CD14-positive monocyte (primary cell): ENCODE measurements around the gene C7. TPM values are rescaled to one million over a fixed set of nuclear protein-coding genes. Genes with fewer than 3 reads are reported as not detected.

Experiments
- DNase-seq, 3 donors: peaks; one replicate each; pipeline ENCODE4 v3.0.0-alpha.2; 2011 to 2022
- H2AFZ ChIP-seq: 2 replicates; pipeline ENCODE4 v1.6.0; 2012; ENCODE audit warnings: mild to moderate bottlenecking, low read depth, low read length, inconsistent platforms; ENCODE audit not compliant: insufficient read depth, poor library complexity, severe bottlenecking
- H3K27ac ChIP-seq, 2 donors: 1 replicate in 1 of 2; 2 replicates in 1 of 2; pipeline ENCODE4 v1.5.1; 2012 to 2013; ENCODE audit warnings: low read length in 2 of 2, control low read depth in 1 of 2, inconsistent platforms in 1 of 2, low read depth in 1 of 2, mild to moderate bottlenecking in 1 of 2
- H3K27me3 ChIP-seq, 2 donors: one replicate each; pipeline versions ENCODE4 v1.6.0 to v1.6.1; 2011 to 2013; ENCODE audit warnings: low read length in 2 of 2; ENCODE audit not compliant: control insufficient read depth in 2 of 2, insufficient read depth in 2 of 2
- H3K36me3 ChIP-seq, 2 donors: replicated peaks in 1 of 2; 1 replicate in 1 of 2; 2 replicates in 1 of 2; pipeline versions ENCODE4 v1.5.1 to v1.6.1; 2012 to 2013; ENCODE audit warnings: low read length in 2 of 2, control low read depth in 1 of 2, inconsistent platforms in 1 of 2, mild to moderate bottlenecking in 1 of 2; ENCODE audit not compliant: insufficient read depth in 2 of 2, control insufficient read depth in 1 of 2
- H3K4me1 ChIP-seq, 2 donors: 1 replicate in 1 of 2; 2 replicates in 1 of 2; pipeline versions ENCODE4 v1.5.1 to v1.6.1; 2012 to 2013; ENCODE audit warnings: low read length in 2 of 2, control low read depth in 1 of 2, inconsistent platforms in 1 of 2, mild to moderate bottlenecking in 1 of 2, moderate library complexity in 1 of 2; ENCODE audit not compliant: insufficient read depth in 2 of 2, control insufficient read depth in 1 of 2
- H3K4me2 ChIP-seq: replicated peaks from 2 replicates; pipeline ENCODE3; 2012; ENCODE audit warnings: low read length, moderate library complexity, mild to moderate bottlenecking; ENCODE audit not compliant: poor library complexity, severe bottlenecking; ENCODE audit errors: extremely low read depth
- H3K4me3 ChIP-seq, 3 experiments: fragments of 200-600 bp in 1 of 3; sonication (generic) in 1 of 3; replicated peaks in 1 of 3; 1 replicate in 2 of 3; 2 replicates in 1 of 3; pipeline ENCODE4 v1.5.1; 2011 to 2013; ENCODE audit warnings: low read length in 3 of 3, mild to moderate bottlenecking in 3 of 3, control low read depth in 2 of 3, low read depth in 2 of 3, inconsistent platforms in 1 of 3, moderate library complexity in 1 of 3
- H3K79me2 ChIP-seq: 2 replicates; pipeline ENCODE4 v1.6.0; 2012; ENCODE audit warnings: mild to moderate bottlenecking, control low read depth, inconsistent platforms, low read length, moderate library complexity; ENCODE audit not compliant: insufficient read depth
- H3K9ac ChIP-seq: 2 replicates; pipeline ENCODE4 v1.6.0; 2017; ENCODE audit warnings: low read length, mild to moderate bottlenecking; ENCODE audit not compliant: insufficient read depth, poor library complexity, severe bottlenecking
- H3K9me3 ChIP-seq, 2 donors: replicated peaks in 1 of 2; 1 replicate in 1 of 2; 2 replicates in 1 of 2; pipeline versions ENCODE4 v1.5.1 to v1.6.1; 2012 to 2013; ENCODE audit warnings: low read length in 2 of 2, control low read depth in 1 of 2; ENCODE audit not compliant: control insufficient read depth in 1 of 2, insufficient read depth in 1 of 2
- H4K20me1 ChIP-seq: 2 replicates; pipeline ENCODE4 v1.6.0; 2012; ENCODE audit warnings: mild to moderate bottlenecking, low read length, control low read depth, moderate library complexity; ENCODE audit not compliant: insufficient read depth
- H3K27ac Mint-ChIP-seq, 7 donors: one replicate each; pipeline ENCODE4 v1.8.0; 2020; ENCODE audit warnings: mild to moderate bottlenecking in 7 of 7, mixed read lengths in 7 of 7, moderate library complexity in 6 of 7, inconsistent platforms in 2 of 7
- H3K27me3 Mint-ChIP-seq, 3 donors: one replicate each; pipeline ENCODE4 v1.8.0; 2021 to 2022; ENCODE audit warnings: low read depth in 3 of 3, mild to moderate bottlenecking in 3 of 3, mixed read lengths in 3 of 3, moderate library complexity in 3 of 3, inconsistent platforms in 1 of 3
- H3K36me3 Mint-ChIP-seq, 2 donors: one replicate each; pipeline ENCODE4 v1.8.0; 2020; ENCODE audit warnings: mixed read lengths in 2 of 2, inconsistent platforms in 1 of 2, mild to moderate bottlenecking in 1 of 2
- H3K4me1 Mint-ChIP-seq: one replicate; pipeline ENCODE4 v1.8.0; 2020; ENCODE audit warnings: mild to moderate bottlenecking, mixed read lengths
- H3K4me3 Mint-ChIP-seq, 2 donors: one replicate each; pipeline ENCODE4 v1.8.0; 2020; ENCODE audit warnings: mild to moderate bottlenecking in 2 of 2, mixed read lengths in 2 of 2, moderate library complexity in 1 of 2
- H3K9me3 Mint-ChIP-seq, 7 donors: one replicate each; pipeline ENCODE4 v1.8.0; 2020 to 2022; ENCODE audit warnings: mixed read lengths in 7 of 7, mild to moderate bottlenecking in 6 of 7, moderate library complexity in 6 of 7, inconsistent platforms in 2 of 7
- WGBS: methylation state at CpG from one replicate; pipeline ENCODE4 v1.1.5; 2013; ENCODE audit warnings: missing lambda C conversion rate; ENCODE audit not compliant: insufficient coverage; 5-methylcytosine and 5-hydroxymethylcytosine counted together
- intact Hi-C, 2 donors: fragments of 100-400 bp; cut with micrococcal nuclease; formaldehyde crosslinking; loops; one replicate each; pipeline versions ENCODE4 v1.15.0 to v1.15.1; 2023
- polyA plus RNA-seq, 3 donors: library from polyadenylated mRNA; depleted of rRNA in 1 of 3; unstranded in 2 of 3; stranded (reverse) in 1 of 3; fragments of 300-500 nt in 2 of 3; fragments of >200 nt in 1 of 3; fragmentation: Illumina TruSeq in 2 of 3; gene quantifications; 1 replicate in 2 of 3; 2 replicates in 1 of 3; pipeline ENCODE4 v1.2.3, GENCODE V29; 2012 to 2021
- TF ChIP-seq, protein P1 (sequence below): fragments of 200-600 bp; IDR thresholded peaks from one replicate; pipeline ENCODE4 v1.8.0; 2022; ENCODE audit warnings: antibody characterized with exemption, mild to moderate bottlenecking

C7 gene
- polyA plus RNA-seq, 3 donors, result 0.12 TPM; not detected in 2

DNA sequence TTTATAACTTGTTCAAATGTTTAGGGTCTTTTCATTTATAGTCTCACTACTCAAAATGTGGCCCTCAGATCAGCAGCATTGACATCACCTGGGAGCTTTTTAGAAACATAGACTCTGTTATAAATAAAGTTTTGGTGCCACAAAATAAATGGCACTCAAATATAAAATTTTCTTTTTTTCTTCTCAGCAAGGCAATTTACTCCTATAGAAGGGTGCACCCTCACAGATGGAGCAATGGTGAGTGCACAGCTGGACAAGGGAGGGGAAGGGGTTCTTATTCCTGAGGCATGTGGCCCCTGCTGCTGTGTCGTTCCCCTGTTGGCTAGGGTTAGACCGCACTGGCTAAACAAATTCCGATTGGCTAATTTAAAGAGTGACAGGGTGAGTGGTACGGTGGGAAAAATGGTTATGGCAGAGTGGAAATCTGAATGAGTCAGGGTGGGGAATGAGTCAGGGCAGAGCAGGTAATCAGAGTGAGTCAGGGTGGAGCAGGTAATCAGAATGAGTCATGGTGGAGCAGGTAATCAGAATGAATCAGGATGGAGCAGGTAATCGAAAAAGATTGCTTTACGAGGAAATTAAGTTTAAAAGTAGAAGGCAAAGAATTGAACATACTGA, 31.8 kb upstream of the C7 start:
- Histone ChIP-seq H3K4me1 (no peaks in the 10 kb centered on the region), H3K9ac (no peak overlapping the region), H4K20me1 (no peaks in the 10 kb centered on the region), H3K9me3 (peaks cover 3 to 6% of the 10 kb centered on the region in 2 donors), H3K27ac (no peak overlapping the region), H3K4me2 (no peak overlapping the region), H2AFZ (no peak overlapping the region), H3K27me3 (no peaks in the 10 kb centered on the region), H3K79me2 (no peaks in the 10 kb centered on the region), H3K36me3 (no peaks in the 10 kb centered on the region), H3K4me3 (no peak overlapping the region)
- DNase-seq, result no peak
- Mint-ChIP-seq H3K4me1 (peaks cover 9% of the 10 kb centered on the region), H3K27me3 (peaks cover 0 to 5% (median 0%) of the 10 kb centered on the region in 3 donors), H3K36me3 (no peaks in the 10 kb centered on the region), H3K9me3 (peaks cover 3 to 16% (median 7%) of the 10 kb centered on the region in 7 donors), H3K4me3 (no peak overlapping the region), H3K27ac (no peak overlapping the region)
- WGBS, result 97% methylated on average over 4 of the region's 6 CpGs
- intact Hi-C loops, result loop anchor here in 1 of 2 donors (10.0 kb wide), 1 partner anchor 1163 kb away; no protein-coding TSS in a partner anchor
- TF ChIP-seq, protein P1, sequence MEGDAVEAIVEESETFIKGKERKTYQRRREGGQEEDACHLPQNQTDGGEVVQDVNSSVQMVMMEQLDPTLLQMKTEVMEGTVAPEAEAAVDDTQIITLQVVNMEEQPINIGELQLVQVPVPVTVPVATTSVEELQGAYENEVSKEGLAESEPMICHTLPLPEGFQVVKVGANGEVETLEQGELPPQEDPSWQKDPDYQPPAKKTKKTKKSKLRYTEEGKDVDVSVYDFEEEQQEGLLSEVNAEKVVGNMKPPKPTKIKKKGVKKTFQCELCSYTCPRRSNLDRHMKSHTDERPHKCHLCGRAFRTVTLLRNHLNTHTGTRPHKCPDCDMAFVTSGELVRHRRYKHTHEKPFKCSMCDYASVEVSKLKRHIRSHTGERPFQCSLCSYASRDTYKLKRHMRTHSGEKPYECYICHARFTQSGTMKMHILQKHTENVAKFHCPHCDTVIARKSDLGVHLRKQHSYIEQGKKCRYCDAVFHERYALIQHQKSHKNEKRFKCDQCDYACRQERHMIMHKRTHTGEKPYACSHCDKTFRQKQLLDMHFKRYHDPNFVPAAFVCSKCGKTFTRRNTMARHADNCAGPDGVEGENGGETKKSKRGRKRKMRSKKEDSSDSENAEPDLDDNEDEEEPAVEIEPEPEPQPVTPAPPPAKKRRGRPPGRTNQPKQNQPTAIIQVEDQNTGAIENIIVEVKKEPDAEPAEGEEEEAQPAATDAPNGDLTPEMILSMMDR, result no peak

DNA sequence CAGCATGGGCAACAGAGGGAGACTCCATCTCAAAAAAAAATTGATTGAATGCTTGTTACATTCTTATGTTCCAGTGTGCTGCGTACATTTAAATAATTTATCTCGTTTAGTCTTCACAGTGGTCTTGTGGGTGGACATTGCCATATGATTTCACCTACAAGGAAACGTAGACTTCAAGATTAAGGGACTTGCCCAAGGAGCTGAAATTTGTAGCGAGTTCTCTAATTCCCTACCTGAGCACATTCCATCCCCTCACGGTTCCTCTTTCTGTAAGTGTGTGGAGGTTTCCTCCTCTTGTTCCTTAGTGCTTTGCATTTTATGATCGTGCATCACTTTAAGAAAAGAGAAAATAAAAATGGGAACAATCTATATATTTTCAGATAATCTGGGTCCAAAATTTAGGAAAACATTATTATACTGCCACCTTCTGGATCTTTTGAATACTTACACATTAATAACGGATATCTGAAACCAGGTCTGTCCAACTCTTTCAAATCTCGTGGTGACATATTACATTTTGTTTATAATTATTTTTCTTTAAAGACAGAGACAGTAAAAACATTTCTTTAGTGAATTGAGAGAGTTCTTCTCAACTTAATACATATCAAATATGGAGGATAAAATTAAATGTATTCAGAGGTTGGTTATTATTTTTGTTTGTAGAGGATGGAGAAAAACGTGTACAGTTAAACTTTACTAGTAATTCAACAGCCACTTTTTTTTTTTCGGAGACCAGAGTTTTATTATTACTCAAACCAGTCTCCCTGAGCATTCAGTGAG, 29.9 kb upstream of the C7 start:
- Histone ChIP-seq H3K79me2 (no peaks in the 10 kb centered on the region), H2AFZ (no peak overlapping the region), H3K9me3 (peaks cover 3 to 6% of the 10 kb centered on the region in 2 donors), H3K27me3 (no peaks in the 10 kb centered on the region), H3K9ac (no peak overlapping the region), H3K27ac (no peak overlapping the region), H3K36me3 (no peaks in the 10 kb centered on the region), H4K20me1 (no peaks in the 10 kb centered on the region), H3K4me1 (no peaks in the 10 kb centered on the region), H3K4me2 (peak overlapping the region; percentile 4), H3K4me3 (no peak overlapping the region)
- Mint-ChIP-seq H3K27me3 (peaks cover 0 to 3% (median 0%) of the 10 kb centered on the region in 3 donors), H3K4me1 (peaks cover 3% of the 10 kb centered on the region), H3K9me3 (peaks cover 3 to 16% (median 7%) of the 10 kb centered on the region in 7 donors), H3K27ac (no peak overlapping the region), H3K36me3 (no peaks in the 10 kb centered on the region), H3K4me3 (no peak overlapping the region)
- TF ChIP-seq, protein P1, result peak; percentile 77
- peak in 1 of 3 donors; percentile 38 for DNase-seq
- intact Hi-C loops, result loop anchor here in 1 of 2 donors (10.0 kb wide), 1 partner anchor 1165 kb away; no protein-coding TSS in a partner anchor
- 40% methylated on average over 1 of the region's 10 CpGs for WGBS
